Measurements from ENCODE around the gene TACC2. TPM values are rescaled to one million over a fixed set of nuclear protein-coding genes. Genes with fewer than 3 reads are reported as not detected.
"Not testable (repeated sequence)": the region's sequence is repeated elsewhere in the genome, so short reads cannot be mapped to it uniquely, and the experiment has no call there.

Gene TACC2
- total RNA-seq, 1 donor from 2014 or later, result 377 TPM

DNA sequence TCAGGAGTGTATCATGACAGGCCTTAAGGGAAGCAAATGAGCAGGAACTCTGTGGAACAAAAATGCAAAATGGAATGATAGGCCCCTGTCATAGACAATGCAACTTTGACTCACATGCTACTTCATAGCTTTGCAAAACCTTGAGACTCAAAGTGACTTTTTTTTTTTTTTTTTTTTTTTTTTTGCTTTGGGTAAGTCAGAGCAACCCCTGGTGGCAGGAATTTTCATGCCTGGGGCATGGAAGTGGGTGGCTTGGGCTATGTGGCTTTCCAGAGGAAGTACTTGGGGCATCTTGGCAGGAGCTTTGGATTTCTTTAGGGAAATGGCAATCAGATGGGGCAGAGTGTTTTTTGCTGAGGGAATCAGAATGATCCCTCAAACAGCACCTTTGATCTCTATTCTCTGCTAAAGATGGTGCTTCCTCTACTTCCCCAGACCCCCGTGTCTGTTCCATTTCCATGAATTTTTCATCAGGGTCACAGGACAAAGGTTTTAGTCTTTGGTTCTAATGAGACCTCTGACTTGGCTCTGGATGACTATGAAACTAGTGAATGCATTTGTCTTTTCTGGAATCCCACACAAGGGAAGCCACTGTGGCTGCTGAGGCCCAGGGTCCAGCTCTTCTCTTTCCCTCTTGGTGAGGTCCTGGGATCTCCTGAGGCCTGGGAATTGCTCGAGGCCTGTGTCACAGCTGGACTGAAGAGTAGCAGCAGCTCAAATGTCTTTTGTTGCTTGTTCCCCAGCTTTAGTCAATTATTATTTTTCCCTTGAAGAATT, 62.8 kb downstream of the TACC2 start:
- intact Hi-C loops (cut with micrococcal nuclease), result no loop called here
- ATAC-seq (peak; percentile 30), DNase-seq (peak; percentile 58)

DNA sequence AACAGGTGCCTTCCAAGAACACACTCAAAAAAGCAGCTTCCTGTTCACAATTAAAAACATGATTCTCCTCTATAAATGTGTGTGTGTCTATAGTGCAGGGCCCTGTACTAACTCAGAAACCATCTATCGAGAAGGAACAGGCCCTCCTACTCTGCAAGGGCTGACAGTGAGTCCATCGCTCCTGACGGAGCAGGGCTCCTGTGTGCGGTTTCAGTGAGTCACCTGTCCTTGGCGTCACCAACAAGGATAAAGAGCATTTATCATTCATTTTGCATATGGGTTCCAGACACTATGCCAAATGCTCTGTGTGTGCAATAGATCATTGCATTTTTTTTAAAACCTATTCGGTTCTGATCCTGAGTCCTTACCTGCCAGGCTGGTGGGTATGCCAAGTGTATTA, 63.7 kb downstream of the TACC2 start:
- DNase-seq (no peak), ATAC-seq (no peak)
- intact Hi-C loops (cut with micrococcal nuclease), result no loop called here

DNA sequence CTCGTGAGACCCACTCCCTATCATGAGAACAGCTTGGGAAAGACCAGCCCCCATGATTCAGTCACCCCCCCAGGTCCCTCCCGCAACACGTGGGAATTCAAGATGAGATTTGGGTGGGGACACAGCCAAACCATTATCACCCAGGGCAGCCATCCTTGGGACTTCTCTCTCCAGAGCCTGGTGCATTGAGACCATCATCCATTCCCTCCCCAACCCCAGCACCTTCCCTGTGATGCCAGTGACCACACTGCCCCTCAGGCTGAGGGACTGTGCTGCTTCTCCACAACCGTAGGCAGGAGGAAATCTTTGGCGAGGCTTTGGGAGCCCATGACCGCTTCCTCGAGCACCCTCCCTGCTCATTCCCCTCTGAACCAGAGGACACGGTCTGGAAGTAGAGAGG, 64.4 kb downstream of the TACC2 start:
- ATAC-seq, result no peak
- intact Hi-C loops (cut with micrococcal nuclease), result no loop called here
- no peak for DNase-seq

DNA sequence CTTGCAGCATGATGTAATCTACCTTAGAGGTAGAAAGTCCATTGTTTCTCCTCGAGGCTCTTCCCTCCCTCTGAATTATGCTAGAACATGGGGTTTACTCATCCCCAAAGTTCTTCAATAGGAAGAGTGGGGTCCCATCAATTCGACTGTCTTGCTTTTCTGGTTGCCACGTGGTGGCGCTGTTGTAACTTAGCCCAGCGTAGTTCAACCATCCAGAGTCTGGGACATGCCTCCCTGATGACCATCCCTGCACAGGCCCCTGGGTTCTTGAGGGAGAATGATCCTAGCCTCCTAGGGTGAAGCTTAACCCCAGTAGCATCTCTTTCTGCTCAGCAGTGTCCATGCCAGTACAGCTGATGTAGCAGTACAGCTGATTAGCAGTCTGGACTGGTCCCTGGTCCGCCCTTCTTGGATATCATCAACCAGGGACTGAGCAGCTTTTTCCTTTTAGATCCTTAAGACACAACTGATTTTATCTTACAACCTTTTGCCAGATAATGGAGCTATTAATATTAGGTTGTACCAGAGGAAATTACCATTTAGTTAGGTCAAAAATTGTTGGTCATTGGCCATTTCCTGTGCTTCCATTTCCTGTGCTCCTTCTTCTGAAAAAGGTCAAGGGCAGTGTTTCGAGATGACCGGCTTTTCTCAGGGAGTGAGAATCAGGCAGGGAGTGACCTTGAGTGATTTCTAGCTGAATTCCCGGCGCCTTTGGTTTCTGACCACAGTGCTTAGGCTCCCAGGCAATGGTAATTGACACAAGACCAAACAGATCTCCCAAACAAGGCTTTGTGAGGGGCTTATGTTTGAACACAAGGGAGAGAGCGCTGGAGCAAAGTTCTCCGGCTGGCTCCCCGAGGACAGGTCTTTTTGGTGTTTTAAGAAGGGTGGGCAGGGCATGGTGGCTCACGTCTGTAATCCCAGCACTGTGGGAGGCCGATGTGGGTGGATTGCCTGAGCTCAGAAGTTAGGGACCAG, 65.4 kb downstream of the TACC2 start:
- DNase-seq, result peak; percentile 74
- intact Hi-C loops (cut with micrococcal nuclease), result no loop called here
- peak; percentile 66 for ATAC-seq

DNA sequence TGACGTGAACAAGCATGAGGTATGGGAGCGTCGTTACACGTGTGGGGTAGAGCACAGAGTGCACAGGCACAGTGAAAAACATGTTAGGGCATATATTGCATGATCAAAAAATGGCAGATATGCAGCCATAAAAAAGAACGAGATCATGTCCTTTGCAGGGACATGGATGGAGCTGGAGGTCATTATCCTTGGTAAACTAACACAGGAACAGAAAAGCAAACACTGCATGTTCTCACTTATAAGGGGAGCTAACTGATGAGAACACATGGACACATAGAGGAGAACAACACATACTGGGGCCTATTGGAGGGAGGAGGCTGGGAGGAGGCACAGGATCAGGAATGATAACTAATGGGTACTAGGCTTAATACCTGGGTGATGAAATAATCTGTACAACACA, 66.3 kb downstream of the TACC2 start:
- DNase-seq (no peak), ATAC-seq (no peak)
- intact Hi-C loops (cut with micrococcal nuclease), result no loop called here

DNA sequence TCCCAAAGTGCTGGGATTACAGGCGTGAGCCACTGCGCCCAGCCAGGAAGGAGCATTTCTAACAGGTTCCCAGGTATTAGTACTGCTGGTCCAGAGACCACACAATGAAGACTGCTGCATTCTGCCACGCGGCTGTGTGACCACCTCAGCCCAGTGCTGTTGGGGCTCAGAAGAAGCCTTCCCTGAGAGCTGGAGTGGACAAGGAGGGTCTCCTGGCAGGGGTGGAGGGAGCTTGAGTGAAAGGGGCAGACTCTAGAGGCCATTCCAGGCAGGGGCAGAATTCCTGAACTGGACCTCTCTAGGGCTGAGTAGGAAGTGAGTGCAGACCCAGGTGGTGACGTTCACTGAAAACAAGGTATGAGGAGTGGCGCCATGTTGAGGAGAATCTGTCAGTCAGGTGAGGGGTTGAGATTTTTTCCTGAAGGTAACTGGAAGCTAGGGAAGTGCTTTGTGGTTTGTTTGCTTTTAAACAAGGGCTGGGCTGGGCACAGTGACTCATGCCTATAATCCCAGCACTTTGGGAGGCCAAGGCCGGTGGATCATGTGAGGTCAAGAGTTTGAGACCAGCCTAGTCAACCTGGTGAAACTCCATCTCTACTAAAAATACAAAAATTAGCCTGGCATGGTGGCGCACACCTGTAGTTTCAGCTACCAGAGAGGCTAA, 67.6 kb downstream of the TACC2 start:
- intact Hi-C loops (cut with micrococcal nuclease), result no loop called here
- ATAC-seq (no peak), DNase-seq (no peak)

DNA sequence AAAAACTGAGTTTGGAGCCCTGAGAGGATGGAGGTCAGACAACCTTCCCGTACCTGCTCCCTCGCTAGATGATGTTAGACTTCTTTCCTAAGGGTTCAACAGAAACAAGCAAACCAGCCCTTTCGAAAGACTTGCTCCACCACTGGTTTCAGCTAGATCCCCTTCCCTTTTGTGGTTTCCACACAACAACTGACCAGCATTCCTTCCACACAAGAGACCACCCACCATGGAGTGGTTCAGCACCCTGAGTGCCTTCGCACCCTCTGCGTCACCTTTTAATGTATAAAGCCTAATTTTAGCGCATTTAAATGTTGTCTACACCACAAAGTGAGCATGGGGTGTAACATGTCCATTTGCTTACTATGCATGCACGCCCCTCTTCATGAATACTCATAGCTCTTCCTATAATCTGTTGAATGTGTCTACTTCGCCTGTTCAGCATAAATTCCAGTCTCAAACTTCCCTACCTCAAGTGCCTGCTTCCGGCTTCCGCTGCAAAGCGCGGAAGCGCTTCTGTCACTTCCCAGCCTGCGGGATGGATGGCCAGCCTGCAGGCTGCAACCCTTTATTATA, 69.0 kb downstream of the TACC2 start:
- ATAC-seq, result no peak
- intact Hi-C loops (cut with micrococcal nuclease), result no loop called here
- DNase-seq, result no peak

GRCh38 chr10:122060250-122060649, 71.3 kb downstream of the TACC2 start:
- no peak for DNase-seq
- ATAC-seq, result no peak
- intact Hi-C loops (cut with micrococcal nuclease), result no loop called here

GRCh38 chr10:122062831-122063674, 74.1 kb downstream of the TACC2 start:
- ATAC-seq, result peak; percentile 97
- intact Hi-C loops (cut with micrococcal nuclease), result no loop called here
- peak; percentile 88 for DNase-seq

GRCh38 chr10:122066337-122066939, 77.5 kb downstream of the TACC2 start:
- DNase-seq, result peak; percentile 1
- ATAC-seq; intact Hi-C loops (cut with micrococcal nuclease): not testable (repeated sequence)

DNA sequence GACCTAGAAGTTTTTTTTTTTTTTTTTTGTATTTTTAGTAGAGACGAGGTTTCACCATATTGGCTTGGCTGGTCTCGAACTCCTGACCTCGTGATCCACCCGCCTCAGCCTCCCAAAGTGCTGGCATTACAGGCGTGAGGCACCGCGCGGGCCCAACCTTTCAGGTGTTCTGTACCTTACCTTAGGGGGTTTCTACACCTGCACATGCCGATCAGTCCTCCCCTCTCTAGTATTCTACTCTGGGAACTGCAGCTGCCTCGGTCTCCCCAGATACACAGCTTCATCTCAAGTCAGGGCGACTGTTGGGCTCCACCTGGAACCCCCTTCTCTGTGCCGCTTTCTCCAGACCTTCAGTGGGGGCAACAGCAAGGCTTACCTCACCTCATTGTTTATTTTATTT, 79.9 kb downstream of the TACC2 start:
- intact Hi-C loops (cut with micrococcal nuclease), result no loop called here
- ATAC-seq (no peak), DNase-seq (no peak)

DNA sequence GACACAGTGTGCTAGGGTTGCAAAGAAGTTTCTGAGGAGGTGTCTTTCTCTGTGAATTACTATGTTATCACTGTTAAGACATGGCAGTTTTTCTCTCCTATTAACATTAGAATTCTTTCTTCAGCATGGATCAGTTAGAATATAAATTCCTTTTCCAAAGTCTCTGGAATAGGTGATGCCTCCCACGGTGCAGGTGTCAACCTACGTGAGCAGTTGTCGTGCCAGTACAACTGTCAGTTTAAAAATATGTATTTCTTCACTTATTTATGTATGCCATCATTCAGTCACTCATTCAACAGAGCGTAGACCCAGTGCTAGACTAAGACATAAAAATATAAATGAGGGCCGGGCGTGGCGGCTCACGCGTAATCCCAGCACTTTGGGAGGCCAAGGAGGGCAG, 83.5 kb downstream of the TACC2 start:
- DNase-seq, result no peak
- intact Hi-C loops (cut with micrococcal nuclease), result no loop called here
- ATAC-seq, result no peak

GRCh38 chr10:122073508-122073907, 84.5 kb downstream of the TACC2 start:
- no peak for DNase-seq
- ATAC-seq, result no peak
- intact Hi-C loops (cut with micrococcal nuclease), result no loop called here

DNA sequence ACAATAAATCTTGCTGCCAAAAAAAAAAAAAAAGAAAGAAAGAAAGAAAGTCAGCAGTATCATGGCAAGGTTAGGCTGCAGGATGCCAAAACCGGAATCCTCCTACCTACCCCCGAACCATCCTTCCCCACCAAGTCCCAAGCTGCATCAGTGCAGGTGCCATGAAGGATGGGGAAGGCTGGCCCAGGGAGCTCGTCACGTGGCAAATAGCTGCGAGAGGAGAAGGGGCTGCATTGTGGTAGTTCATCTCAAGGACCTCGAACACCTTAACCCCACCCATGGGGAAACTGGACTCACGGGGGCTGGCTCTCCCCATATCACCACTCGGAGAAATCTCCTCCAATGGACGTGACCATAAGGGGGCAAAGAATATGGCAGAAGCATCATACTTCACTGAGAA, 86.2 kb downstream of the TACC2 start:
- no peak for ATAC-seq
- no peak for DNase-seq
- intact Hi-C loops (cut with micrococcal nuclease), result no loop called here

DNA sequence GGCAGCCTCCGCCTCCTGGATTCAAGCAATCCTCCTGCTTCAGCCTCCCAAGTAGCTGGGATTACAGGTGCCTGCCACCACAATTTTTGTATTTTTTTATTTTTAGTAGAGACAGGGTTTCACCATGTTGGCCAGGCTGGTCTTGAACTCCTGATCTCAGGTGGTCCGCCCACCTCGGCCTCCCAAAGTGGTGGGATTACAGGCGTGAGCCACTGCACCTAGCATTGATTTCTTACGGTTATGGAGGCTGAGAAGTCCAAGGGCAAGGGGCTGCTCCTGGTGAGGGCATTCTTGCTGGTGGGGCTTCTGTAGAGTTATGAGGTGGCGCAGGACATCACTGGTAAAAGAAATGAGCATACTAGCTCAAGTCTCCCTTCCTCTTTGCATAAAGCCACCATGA, 86.9 kb downstream of the TACC2 start:
- intact Hi-C loops (cut with micrococcal nuclease); ATAC-seq; DNase-seq: not testable (repeated sequence)

- ATAC-seq (no peak), DNase-seq (no peak)
- intact Hi-C loops (cut with micrococcal nuclease), result no loop called here
These were observed 88.4 kb downstream of the TACC2 start for GRCh38 chr10:122077311-122077875.

DNA sequence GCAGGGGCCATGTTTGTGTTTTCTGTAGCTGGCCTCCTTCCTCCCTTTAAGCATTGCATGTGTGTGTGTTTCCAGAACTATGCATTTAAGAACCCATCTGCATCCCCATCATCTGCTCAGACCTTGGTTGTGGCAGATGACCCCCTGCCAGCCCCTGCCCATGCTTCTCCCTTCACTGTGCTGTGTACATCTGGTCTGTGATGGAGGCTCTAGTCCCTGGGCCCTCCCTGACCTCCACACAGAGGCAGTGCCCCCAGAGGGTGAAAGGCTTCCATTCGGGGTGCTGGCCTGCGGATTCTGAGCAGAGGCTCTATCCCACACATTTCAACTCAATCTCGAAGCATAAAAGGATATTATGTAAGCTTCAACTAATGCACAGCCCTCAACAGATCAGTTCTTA, 89.4 kb downstream of the TACC2 start:
- ATAC-seq (peak; percentile 25), DNase-seq (no peak)
- intact Hi-C loops (cut with micrococcal nuclease), result no loop called here
